DND-41 (cell line): Measurements from ENCODE around the gene NF1.

Experiments used
- ATAC-seq: fragments of 200-7000 bp; cut with Tn5 transposase; 3 replicates; pipeline ENCODE4 v1.9.1; 2021; ENCODE audit warnings: low read depth; ENCODE audit not compliant: insufficient read depth
- DNase-seq: peaks from one replicate; pipeline ENCODE4 v3.0.0-alpha.2; 2020
- H2AFZ ChIP-seq: 2 replicates; pipeline ENCODE4 v1.6.0; 2012; ENCODE audit warnings: low read depth, low read length
- H3K27ac ChIP-seq: 2 replicates; pipeline ENCODE4 v1.5.1; 2012; ENCODE audit warnings: low read length, inconsistent platforms
- H3K27me3 ChIP-seq: fragments of 200-600 bp; sonication (generic); 2 replicates; pipeline ENCODE4 v1.6.0; 2012; ENCODE audit warnings: low read length, mild to moderate bottlenecking, inconsistent platforms; ENCODE audit not compliant: insufficient read depth, poor library complexity
- H3K36me3 ChIP-seq: 2 replicates; pipeline ENCODE4 v1.5.1; 2012; ENCODE audit warnings: low read length, inconsistent platforms; ENCODE audit not compliant: insufficient read depth
- H3K4me1 ChIP-seq: 2 replicates; pipeline ENCODE4 v1.5.1; 2012; ENCODE audit warnings: mild to moderate bottlenecking, low read length; ENCODE audit not compliant: insufficient read depth
- H3K4me2 ChIP-seq: 2 replicates; pipeline ENCODE4 v1.6.0; 2012; ENCODE audit warnings: mild to moderate bottlenecking, moderate library complexity, low read length, inconsistent platforms; ENCODE audit not compliant: insufficient read depth
- H3K4me3 ChIP-seq, 2 experiments: fragments of 200-600 bp in 1 of 2; shearing (Covaris generic) in 1 of 2; 2 replicates each; pipeline ENCODE4 v1.5.1; 2012 to 2016; ENCODE audit warnings: inconsistent platforms in 2 of 2, low read length in 2 of 2, mild to moderate bottlenecking in 2 of 2, low read depth in 1 of 2, moderate library complexity in 1 of 2
- H3K79me2 ChIP-seq: 2 replicates; pipeline ENCODE4 v1.6.0; 2012; ENCODE audit warnings: low read length, inconsistent platforms; ENCODE audit not compliant: insufficient read depth
- H3K9ac ChIP-seq: 2 replicates; pipeline ENCODE4 v1.6.0; 2012; ENCODE audit warnings: low read depth, mild to moderate bottlenecking, inconsistent platforms, low read length, moderate library complexity
- H3K9me3 ChIP-seq: 2 replicates; pipeline ENCODE4 v1.5.1; 2012; ENCODE audit warnings: low read length, moderate library complexity, mild to moderate bottlenecking, inconsistent platforms; ENCODE audit not compliant: insufficient read depth, severe bottlenecking
- H4K20me1 ChIP-seq: 2 replicates; pipeline ENCODE4 v1.6.0; 2012; ENCODE audit warnings: low read length; ENCODE audit not compliant: insufficient read depth
- EZH2 ChIP-seq: IDR thresholded peaks from 3 replicates; pipeline ENCODE4 v1.6.1; 2012; ENCODE audit warnings: borderline replicate concordance, low read depth, mild to moderate bottlenecking, moderate library complexity, low read length, inconsistent platforms; ENCODE audit not compliant: severe bottlenecking
- TF ChIP-seq, protein P1 (sequence below): IDR thresholded peaks from 2 replicates; pipeline ENCODE4 v1.5.1; 2012; ENCODE audit warnings: borderline replicate concordance, low read length, moderate library complexity, mild to moderate bottlenecking; ENCODE audit not compliant: poor library complexity, severe bottlenecking; ENCODE audit errors: extremely low read depth

NF1 gene

DNA sequence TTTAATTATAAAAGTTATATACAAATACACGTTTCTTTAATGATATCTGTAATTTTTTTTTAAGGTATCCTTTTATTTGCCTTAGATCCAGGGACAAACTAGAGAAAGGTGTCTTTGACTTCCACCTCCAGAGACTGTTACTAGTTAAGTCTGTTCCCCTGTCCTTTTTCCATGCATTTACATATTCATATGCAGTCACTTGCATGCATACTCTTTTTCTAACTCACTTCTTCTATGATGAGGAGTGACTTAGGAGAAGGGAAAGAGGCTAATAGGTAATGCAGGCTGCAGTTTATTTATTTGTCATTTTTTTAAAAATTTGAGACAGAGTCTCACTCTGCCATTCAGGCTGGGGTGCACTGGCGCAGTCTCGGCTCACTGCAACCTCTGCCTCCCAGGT, 141.4 kb downstream of the NF1 start:
- Histone ChIP-seq H3K4me3 (no peak overlapping the region), H3K36me3 (peaks cover 76% of the 10 kb centered on the region)

DNA sequence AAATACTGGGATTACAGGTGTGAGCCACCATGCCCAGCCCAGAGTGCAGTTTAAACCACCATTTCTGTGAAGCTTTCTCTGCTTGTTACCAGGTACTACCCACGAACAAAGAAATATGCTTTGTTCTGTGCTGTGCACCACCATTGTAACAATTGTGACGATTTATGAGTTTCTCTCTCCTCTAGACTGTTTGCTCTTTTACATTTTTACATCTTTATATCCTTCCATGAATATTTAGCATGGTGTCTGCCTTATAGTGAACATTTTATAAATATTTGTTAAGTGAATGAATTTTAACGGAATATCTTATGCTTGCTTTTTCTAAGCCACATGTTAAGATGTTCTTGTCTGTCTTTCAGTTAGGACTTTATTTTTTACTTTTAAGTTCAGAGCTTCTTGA, 141.9 kb downstream of the NF1 start:
- H3K4me3 ChIP-seq: no peak overlapping the region
- H4K20me1 ChIP-seq: no peaks in the 10 kb centered on the region
- H3K36me3 ChIP-seq: peaks cover 75% of the 10 kb centered on the region
- TF ChIP-seq, protein P1, sequence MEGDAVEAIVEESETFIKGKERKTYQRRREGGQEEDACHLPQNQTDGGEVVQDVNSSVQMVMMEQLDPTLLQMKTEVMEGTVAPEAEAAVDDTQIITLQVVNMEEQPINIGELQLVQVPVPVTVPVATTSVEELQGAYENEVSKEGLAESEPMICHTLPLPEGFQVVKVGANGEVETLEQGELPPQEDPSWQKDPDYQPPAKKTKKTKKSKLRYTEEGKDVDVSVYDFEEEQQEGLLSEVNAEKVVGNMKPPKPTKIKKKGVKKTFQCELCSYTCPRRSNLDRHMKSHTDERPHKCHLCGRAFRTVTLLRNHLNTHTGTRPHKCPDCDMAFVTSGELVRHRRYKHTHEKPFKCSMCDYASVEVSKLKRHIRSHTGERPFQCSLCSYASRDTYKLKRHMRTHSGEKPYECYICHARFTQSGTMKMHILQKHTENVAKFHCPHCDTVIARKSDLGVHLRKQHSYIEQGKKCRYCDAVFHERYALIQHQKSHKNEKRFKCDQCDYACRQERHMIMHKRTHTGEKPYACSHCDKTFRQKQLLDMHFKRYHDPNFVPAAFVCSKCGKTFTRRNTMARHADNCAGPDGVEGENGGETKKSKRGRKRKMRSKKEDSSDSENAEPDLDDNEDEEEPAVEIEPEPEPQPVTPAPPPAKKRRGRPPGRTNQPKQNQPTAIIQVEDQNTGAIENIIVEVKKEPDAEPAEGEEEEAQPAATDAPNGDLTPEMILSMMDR: no peak
- TF ChIP-seq EZH2: no peak
- H3K4me2 ChIP-seq: no peak overlapping the region
- DNase-seq: no peak
- ATAC-seq: no peak
- H2AFZ ChIP-seq: no peak overlapping the region
- H3K9ac ChIP-seq: no peak overlapping the region
- H3K27ac ChIP-seq: no peak overlapping the region
- no peaks in the 10 kb centered on the region for H3K4me1 ChIP-seq
- no peaks in the 10 kb centered on the region for H3K27me3 ChIP-seq
- H3K9me3 ChIP-seq: no peaks in the 10 kb centered on the region
- H3K79me2 ChIP-seq: no peaks in the 10 kb centered on the region

More for the DNA sequence above, 141.4 kb downstream of the NF1 start:
- H3K79me2 ChIP-seq: no peaks in the 10 kb centered on the region
- no peaks in the 10 kb centered on the region for H3K27me3 ChIP-seq
- no peaks in the 10 kb centered on the region for H3K4me1 ChIP-seq
- H3K9ac ChIP-seq: no peak overlapping the region
- H3K27ac ChIP-seq: no peak overlapping the region
- H2AFZ ChIP-seq: no peak overlapping the region
- ATAC-seq (no peak), DNase-seq (no peak)
- no peak overlapping the region for H3K4me2 ChIP-seq
- no peaks in the 10 kb centered on the region for H3K9me3 ChIP-seq
- H4K20me1 ChIP-seq: no peaks in the 10 kb centered on the region
- TF ChIP-seq, protein P1: no peak
- TF ChIP-seq EZH2: no peak

DNA sequence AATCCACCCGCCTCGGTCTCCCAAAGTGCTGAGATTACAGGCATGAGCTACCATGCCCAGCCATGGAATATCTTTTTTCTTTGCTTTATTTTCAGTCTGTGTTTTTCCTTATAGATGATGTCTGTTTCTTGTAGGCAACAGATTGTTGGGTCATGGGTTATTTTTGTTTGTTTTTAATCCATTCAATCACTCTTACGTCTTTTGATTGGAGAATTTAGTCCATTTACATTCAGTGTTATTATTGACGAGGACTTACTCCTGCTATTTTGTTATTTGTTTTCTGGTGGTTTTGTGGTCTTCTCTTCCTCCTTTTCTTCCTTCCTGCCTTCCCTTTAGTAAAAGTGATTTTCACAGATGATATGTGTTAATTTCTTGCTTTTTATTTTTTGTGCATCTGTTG, 146.3 kb downstream of the NF1 start:
- ATAC-seq (no peak), DNase-seq (no peak)
- Histone ChIP-seq H3K4me2 (no peak overlapping the region), H3K36me3 (peaks cover 79% of the 10 kb centered on the region), H3K4me1 (no peaks in the 10 kb centered on the region), H4K20me1 (no peaks in the 10 kb centered on the region; the same call in 1 of the 2 replicates), H3K9ac (no peak overlapping the region), H2AFZ (no peak overlapping the region), H3K27ac (no peak overlapping the region), H3K27me3 (no peaks in the 10 kb centered on the region), H3K79me2 (no peaks in the 10 kb centered on the region), H3K9me3 (no peaks in the 10 kb centered on the region), H3K4me3 (no peak overlapping the region)
- TF ChIP-seq EZH2: no peak
- TF ChIP-seq, protein P1: no peak
